HG03342 (cell line): ENCODE data around the gene RWDD4.

Experiments
- ATAC-seq: cut with Tn5 transposase; IDR thresholded peaks from one replicate; pipeline ENCODE4 v1.9.1; 2021; ENCODE audit warnings: mild to moderate bottlenecking, moderate library complexity; ENCODE audit not compliant: unreplicated experiment

The RWDD4 gene

DNA sequence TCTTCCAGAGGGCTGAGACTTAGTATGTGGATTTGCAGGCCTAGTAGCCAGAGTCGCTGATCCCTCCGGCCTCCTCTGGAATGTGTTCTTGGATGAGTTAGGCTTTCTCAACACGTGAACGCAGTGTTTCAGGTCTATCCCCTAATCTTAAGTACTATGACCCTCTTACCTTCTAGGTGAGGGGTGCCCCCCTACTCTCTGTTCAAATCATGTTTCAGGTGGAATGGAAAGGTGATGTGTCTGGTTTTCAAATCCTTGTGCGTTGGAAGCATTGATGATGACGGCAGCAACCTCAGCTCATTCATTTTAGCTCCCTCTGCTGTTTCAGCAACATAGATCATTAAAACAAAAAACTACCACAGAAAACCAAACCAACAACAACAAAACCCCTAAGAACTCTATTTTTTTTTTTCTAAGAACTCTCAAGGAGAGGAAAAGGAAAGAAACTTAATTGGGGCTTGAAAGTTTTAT lies 56.4 kb downstream of the RWDD4 start:
- ATAC-seq, result no peak

DNA sequence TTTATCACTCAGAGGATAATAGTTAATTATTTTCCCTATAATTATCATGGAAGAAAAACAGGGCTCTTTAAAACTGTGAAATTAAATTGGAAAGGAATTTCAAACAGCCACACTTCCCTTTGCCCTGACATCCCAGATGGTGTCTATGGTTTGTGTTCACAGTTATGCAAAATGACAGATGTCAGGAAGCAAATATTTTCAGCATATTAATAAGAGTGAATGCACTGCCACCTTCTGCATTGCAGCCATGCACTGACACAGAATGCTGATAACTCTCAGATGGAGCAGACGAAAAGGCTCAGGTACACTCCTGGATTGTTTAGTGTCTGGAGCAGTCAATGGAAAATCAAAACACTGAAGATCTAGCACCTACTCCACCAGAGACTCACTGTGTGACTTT lies 57.6 kb downstream of the RWDD4 start:
- no peak for ATAC-seq

DNA sequence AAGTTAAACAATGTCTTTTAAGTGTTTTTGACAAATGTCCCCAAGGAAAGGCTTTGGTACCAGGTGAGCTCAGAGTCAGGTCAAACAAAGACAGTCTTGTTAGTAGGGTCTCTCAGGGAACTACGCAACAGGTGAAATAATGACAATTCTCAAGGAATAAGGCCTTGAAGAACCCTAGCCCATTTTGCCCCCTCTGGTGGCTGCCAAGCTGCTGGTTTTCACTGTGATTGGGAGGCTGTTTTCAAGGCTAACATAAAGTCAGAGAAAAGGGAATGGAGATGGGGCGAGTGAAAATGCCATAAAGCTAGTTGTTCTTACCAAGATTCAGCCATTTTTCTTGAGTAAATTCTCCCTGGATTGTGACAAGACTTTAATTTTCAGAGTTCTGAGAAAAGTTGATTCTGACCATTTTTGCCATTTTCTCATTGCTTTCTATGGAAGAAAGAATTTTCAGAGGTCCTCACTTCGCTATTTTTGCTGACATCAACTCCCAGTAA lies 58.7 kb downstream of the RWDD4 start:
- no peak for ATAC-seq

DNA sequence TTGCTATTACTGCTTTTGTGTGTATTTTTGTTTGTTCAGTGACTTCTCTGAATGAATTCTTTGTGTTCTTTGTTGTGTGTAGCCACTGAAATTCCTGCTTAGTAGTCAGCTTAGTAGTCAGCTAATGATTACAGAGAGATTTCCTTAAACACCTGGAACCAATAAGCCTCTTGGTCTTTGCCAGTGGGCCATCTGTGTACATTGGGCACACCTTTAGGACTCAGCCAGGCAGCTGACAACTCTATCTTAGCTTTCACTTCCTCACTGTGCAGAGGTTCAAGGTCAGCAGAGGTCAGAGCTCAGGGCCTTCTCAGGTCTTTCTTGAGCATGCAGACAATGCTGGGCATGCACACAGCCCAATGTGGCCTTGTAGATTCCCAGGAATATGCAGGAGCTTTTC lies 59.3 kb downstream of the RWDD4 start:
- ATAC-seq, result peak; percentile 78

DNA sequence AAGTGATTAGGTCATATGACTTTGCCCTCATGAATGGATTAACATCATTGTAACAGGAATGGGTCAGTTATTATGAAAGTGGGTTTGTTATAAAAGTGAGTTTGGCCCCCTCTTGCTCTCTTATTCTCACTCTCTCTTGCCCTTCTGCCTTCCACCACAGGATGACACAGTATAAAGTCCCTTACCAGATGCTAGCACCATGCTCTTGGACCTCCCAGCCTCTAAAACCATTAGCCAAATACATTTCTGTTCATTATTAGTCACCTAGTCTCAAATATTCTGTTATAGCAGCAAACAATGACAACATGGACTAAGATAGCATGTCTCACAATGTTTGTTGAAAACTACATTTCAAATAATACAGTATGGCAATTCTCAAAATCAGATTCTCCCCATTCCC lies 59.7 kb downstream of the RWDD4 start:
- ATAC-seq, result peak; percentile 35

DNA sequence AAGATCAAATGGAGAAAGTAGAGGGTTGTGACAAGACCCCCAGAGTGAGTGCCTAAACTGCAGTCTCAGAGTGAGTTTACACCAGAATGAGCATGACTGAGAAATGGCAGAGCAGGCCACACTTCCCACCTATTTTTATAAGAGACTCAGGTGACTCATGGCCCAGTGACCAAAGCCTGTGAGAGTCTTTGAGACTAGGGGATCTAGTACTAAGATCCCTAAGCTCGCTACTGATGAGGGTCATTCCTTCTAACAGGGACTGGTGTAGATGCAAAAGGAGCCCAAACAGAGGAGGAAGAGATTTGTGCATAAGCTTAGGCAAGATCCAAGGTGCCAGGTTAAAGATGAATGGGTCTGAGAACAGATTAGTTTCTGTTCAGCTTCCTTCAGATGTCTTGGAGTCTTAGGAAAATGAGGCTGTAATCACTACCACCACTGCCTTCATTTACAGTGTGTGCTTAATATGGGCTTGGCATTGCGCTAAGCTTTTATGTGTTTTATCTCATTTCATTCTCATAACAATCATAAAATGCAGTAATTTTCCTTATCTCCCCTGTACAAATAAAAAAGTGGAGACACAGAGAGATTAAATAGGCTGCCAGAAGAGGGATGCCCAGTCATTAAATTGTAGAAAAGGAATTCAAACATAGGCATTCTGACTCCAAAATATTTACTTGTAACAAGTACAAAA lies 62.8 kb downstream of the RWDD4 start:
- ATAC-seq, result no peak

DNA sequence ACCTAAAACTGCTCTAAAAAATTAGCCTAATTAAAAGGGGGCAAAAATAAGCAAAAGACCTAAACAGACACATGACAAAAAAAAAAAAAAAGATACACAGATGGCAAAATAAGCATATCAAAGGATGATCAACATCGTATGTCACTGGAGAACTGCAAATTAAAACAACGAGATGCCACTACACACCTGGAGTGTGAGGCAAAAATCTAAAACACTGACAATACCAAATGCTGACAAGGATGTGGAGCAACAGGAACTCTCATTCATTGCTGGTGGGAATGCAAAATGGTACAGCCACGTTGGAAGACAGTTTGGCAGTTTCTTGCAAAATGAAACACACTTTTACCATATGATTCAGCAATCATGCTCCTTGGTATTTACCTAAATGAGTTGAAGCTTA lies 64.2 kb downstream of the RWDD4 start:
- no peak for ATAC-seq

DNA sequence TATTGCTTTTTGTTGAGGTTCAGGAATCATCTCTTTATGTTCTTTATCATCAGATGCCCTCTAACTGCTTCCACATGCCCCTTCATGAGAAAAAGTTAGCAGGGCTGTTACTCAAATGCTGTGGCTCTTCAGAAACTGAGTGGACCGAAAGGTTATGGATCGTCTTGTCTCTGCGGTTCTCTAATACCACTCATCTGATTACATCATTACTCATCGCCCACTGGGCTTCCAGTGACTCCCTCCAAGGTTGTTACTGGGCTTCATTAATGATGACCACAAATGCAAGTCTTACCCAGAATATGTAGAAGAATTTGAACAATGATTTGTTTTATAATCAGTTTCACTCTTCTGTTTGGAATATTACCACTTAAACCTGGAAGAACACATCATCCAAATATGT lies 67.7 kb downstream of the RWDD4 start:
- no peak for ATAC-seq
